A673 (cell line): ENCODE measurements around the gene RPL36.

Source experiments
- EZH2 ChIP-seq: fragments of 200-600 bp; sonication (generic); IDR thresholded peaks from 2 replicates; pipeline ENCODE4 v1.6.1; 2017; ENCODE audit warnings: borderline replicate concordance, low read depth, mild to moderate bottlenecking, mixed read lengths, antibody characterized with exemption, low read length; ENCODE audit not compliant: poor library complexity, severe bottlenecking
- TF ChIP-seq, protein P1 (sequence below): fragments of 300-800, 200-600 bp; sonication (generic); conservative IDR thresholded peaks from 2 replicates; pipeline ENCODE4 v1.5.1; 2017; ENCODE audit warnings: low read depth, mild to moderate bottlenecking, antibody characterized with exemption, low read length, moderate library complexity, mixed read lengths

DNA sequence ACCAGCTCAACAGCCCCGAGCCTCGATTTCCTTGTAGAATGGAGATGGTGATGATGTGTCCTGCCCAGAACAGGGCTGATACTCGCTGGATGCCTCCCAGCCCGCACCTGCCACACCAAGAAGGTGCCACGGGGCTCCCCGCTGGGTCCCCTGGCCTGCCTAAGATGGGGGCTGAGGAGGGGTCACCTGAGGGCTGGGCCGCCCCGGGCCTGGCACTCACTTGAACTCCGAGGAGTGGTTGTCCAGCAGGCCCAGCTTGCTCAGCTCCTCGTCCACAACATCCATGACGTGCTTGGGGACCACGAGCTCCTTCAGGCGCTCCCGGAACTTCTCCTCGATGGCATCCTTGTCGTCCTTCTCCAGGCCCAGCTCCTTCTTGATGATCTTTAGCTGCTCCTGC is 15.5 kb downstream of the RPL36 start:
- TF ChIP-seq, protein P1, sequence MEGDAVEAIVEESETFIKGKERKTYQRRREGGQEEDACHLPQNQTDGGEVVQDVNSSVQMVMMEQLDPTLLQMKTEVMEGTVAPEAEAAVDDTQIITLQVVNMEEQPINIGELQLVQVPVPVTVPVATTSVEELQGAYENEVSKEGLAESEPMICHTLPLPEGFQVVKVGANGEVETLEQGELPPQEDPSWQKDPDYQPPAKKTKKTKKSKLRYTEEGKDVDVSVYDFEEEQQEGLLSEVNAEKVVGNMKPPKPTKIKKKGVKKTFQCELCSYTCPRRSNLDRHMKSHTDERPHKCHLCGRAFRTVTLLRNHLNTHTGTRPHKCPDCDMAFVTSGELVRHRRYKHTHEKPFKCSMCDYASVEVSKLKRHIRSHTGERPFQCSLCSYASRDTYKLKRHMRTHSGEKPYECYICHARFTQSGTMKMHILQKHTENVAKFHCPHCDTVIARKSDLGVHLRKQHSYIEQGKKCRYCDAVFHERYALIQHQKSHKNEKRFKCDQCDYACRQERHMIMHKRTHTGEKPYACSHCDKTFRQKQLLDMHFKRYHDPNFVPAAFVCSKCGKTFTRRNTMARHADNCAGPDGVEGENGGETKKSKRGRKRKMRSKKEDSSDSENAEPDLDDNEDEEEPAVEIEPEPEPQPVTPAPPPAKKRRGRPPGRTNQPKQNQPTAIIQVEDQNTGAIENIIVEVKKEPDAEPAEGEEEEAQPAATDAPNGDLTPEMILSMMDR, result no peak
- no peak for TF ChIP-seq EZH2
